IPS DF 6.9 (cell line): ENCODE data around the gene SLC43A3.

Source experiments
- DNase-seq: peaks from one replicate; pipeline ENCODE4 v3.0.0-alpha.2; 2013; ENCODE audit warnings: low read depth, low spot score
- H3K27ac ChIP-seq: one replicate; pipeline ENCODE4 v1.5.1; 2013; ENCODE audit warnings: low read length, control low read depth
- H3K27me3 ChIP-seq: 2 replicates; pipeline ENCODE4 v1.6.1; 2013; ENCODE audit warnings: mild to moderate bottlenecking, low read length; ENCODE audit not compliant: control insufficient read depth, insufficient read depth
- H3K36me3 ChIP-seq: 2 replicates; pipeline ENCODE4 v1.6.1; 2013; ENCODE audit warnings: low read length; ENCODE audit not compliant: control insufficient read depth, insufficient read depth
- H3K4me1 ChIP-seq: 2 replicates; pipeline ENCODE4 v1.6.1; 2013; ENCODE audit warnings: low read length; ENCODE audit not compliant: control insufficient read depth, insufficient read depth
- H3K4me3 ChIP-seq: 2 replicates; pipeline ENCODE4 v1.5.1; 2013; ENCODE audit warnings: mild to moderate bottlenecking, low read length
- H3K9me3 ChIP-seq: 2 replicates; pipeline ENCODE4 v1.6.1; 2013; ENCODE audit warnings: low read length, inconsistent platforms; ENCODE audit not compliant: control insufficient read depth, insufficient read depth
- WGBS: extraction: QIAGEN DNeasy Blood & Tissue Kit; methylation state at CpG from one replicate; pipeline ENCODE4 v1.1.7; 2013; ENCODE audit warnings: mixed read lengths, missing lambda C conversion rate; ENCODE audit not compliant: insufficient read length, insufficient coverage; 5-methylcytosine and 5-hydroxymethylcytosine counted together

The SLC43A3 gene

GRCh38 chr11:57357310-57357709 is 69.6 kb downstream of the SLC43A3 start:
- Histone ChIP-seq H3K9me3 (no peaks in the 10 kb centered on the region), H3K27me3 (no peaks in the 10 kb centered on the region), H3K4me3 (no peak overlapping the region), H3K4me1 (0 out of 2 replicates have a peak, but pooled peaks cover 1% of the 10 kb centered on the region), H3K27ac (no peak overlapping the region), H3K36me3 (no peaks in the 10 kb centered on the region)
- no peak for DNase-seq
- WGBS: no CpG with 5 or more reads among the region's 3 CpGs
